Breast epithelium (tissue), 3 donors: ENCODE results near the gene KRT5.

Experiments used
- POLR2A ChIP-seq: fragments of 450-650 bp; IDR thresholded peaks from one replicate; pipeline ENCODE4 v1.6.1; 2016; ENCODE audit warnings: antibody characterized with exemption, mild to moderate bottlenecking, moderate library complexity
- POLR2AphosphoS5 ChIP-seq, 3 donors: sonication (generic); formaldehyde crosslinking; IDR thresholded peaks; one replicate each; pipeline ENCODE4 v1.6.1; 2017; ENCODE audit warnings: antibody characterized with exemption in 3 of 3
- TF ChIP-seq, protein P1 (sequence below), 3 donors: fragments of 450-650 bp; IDR thresholded peaks; one replicate each; pipeline ENCODE4 v1.5.1; 2016 to 2017; ENCODE audit warnings: antibody characterized with exemption in 3 of 3, mild to moderate bottlenecking in 3 of 3, moderate library complexity in 3 of 3

DNA sequence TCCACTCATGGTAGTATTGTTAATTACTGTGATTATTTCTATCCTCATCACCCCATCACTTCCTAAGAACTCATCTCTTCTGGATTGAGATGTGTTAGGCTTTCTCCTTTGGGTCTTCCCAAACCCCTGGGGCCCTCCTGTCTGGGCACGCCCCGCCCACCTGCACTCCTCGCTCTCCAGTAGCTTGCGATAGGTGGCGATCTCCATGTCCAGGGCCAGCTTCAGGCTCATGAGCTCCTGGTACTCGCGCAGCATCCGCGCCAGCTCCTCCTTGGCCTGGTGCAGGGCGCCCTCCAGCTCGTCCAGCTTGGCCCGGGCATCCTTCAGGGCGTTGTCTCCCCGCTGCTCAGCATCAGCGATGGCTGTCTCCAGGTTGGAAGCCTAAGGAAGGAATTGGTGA lies 25.9 kb upstream of the KRT5 start:
- TF ChIP-seq, protein P1, sequence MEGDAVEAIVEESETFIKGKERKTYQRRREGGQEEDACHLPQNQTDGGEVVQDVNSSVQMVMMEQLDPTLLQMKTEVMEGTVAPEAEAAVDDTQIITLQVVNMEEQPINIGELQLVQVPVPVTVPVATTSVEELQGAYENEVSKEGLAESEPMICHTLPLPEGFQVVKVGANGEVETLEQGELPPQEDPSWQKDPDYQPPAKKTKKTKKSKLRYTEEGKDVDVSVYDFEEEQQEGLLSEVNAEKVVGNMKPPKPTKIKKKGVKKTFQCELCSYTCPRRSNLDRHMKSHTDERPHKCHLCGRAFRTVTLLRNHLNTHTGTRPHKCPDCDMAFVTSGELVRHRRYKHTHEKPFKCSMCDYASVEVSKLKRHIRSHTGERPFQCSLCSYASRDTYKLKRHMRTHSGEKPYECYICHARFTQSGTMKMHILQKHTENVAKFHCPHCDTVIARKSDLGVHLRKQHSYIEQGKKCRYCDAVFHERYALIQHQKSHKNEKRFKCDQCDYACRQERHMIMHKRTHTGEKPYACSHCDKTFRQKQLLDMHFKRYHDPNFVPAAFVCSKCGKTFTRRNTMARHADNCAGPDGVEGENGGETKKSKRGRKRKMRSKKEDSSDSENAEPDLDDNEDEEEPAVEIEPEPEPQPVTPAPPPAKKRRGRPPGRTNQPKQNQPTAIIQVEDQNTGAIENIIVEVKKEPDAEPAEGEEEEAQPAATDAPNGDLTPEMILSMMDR (IDR thresholded peaks at IDR 0.05): no peak
- TF ChIP-seq POLR2A (no peak), POLR2AphosphoS5 (IDR thresholded peaks at IDR 0.05) (no peak)
